ENCODE results near the gene FRRS1. TPM values are rescaled to one million over a fixed set of nuclear protein-coding genes. Genes with fewer than 3 reads are reported as not detected.

The FRRS1 gene
- total RNA-seq, 1 donor from 2014 or later: 4.0 TPM

DNA sequence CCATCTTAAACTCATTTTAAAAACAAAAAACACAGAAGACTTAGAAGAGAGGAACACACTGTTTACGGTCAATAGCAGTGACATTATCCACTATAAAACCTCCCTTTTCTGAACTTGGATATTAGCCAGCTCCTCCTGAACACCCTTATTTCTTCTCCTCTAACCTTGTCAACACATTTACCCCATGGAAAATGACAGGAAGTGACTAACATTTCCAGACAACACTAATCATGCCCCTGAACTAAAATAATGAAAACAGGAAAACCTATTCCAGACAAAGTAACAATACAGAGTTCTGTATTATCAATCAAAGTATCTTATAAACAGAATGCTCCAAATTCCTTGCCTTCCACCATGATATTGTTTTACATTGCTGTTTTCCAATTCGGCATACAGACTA, 75.3 kb downstream of the FRRS1 start:
- intact Hi-C loops (cut with DNase I): no loop called here
- DNase-seq (ENCODE audit: low spot score): no peak

DNA sequence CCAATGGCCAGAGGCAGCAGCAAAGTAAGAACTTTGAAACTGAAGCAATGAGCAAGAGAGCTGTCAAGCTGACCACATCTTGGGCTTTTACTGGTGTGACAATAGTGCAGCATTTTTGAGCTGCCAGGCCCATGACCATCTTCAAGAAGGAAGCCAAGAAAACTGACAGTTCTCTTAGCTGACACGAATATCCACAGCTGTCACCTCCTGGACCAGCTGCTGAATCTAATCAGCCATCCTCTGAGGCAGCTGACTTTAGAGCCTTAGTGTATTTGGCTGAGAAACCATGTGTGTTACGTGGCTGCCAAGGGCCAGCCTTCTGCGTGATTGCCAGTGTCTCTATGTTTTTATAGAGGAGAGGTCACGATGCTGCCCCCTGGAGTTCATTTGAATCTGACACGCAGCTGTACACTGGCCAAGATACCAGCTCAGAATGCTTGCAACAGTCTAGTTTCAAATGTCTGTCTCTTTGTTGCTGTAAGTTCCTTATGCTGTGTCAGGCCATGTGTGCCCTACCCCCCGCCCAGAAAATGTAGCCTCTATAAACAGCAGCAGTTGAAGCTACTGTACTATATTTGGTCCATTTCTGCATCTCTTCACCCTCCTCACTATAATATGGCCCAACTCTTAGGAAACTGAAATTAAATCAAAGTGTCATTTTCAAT, 80.8 kb downstream of the FRRS1 start:
- intact Hi-C loops (cut with DNase I): loop anchor here (10.0 kb wide), 1 partner anchor 151 kb away; no protein-coding TSS in a partner anchor
- peak; percentile 84 for DNase-seq (ENCODE audit: low spot score)

DNA sequence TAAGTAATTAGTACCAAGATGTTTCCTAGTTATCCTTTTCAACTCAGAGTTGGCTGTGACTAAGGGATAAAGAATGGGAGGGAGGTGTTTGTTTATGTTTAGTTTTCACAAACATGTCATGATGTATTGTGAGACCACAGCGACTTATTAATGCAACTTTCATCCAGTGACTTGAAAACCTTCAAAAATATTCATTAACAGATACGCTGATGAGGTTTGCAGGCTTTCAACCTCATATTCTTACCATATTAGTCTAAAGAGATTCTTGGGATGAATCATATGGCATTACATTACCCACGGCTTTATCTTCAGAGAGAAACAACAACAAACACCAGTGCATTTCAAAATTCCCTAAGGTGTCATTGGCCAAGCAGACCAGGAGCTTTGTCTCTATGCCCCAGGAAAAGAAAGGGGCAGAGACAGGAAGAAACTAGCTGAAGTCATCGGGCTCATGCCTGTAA, 84.1 kb downstream of the FRRS1 start:
- intact Hi-C loops (cut with DNase I): loop anchor here (10.0 kb wide), 1 partner anchor 148 kb away; no protein-coding TSS in a partner anchor

DNA sequence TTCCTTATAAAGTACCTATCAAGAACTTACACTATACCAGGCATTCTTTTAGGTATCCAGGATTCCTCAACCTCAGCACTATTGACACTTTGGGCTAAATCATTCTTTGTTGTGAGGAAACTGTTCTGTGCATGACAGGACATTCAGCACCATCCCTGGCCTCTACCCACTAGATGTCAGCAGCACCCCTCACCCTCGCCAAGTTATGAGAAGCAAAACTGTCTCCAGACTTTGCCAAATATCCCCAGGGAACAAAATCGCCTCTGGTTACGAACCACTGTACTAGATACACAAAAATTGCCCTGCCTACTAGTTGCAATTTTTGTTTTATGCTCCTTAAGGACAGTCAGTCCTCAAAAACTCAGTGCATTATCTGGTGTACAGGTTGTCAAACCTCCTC, 84.9 kb downstream of the FRRS1 start:
- intact Hi-C loops (cut with DNase I): loop anchor here (10.0 kb wide), 1 partner anchor 147 kb away; no protein-coding TSS in a partner anchor

More for the DNA sequence above, 84.1 kb downstream of the FRRS1 start:
- no peak for DNase-seq (ENCODE audit: low spot score)

DNA sequence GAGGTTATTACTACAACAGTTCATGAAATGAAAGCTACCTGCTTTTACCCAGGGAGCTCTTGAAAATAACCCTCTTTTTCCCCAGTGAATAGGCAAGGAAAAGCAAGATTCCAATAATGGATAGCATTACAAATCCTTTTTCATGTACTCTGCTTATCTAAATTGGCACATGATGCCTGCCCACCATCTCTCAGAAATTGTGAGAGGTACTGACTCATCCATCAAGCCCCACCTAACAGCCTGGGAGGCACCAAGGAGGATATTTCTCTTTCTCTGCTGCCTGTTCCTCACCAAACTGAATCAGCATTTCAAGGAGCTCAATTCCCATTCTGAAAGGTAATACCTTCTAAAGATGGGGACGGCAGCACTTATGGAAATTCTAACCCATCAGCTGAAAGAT, 86.2 kb downstream of the FRRS1 start:
- no peak for DNase-seq (ENCODE audit: low spot score)
- intact Hi-C loops (cut with DNase I): loop anchor here (10.0 kb wide), 1 partner anchor 145 kb away; no protein-coding TSS in a partner anchor

More for the DNA sequence above, 84.9 kb downstream of the FRRS1 start:
- no peak for DNase-seq (ENCODE audit: low spot score)

DNA sequence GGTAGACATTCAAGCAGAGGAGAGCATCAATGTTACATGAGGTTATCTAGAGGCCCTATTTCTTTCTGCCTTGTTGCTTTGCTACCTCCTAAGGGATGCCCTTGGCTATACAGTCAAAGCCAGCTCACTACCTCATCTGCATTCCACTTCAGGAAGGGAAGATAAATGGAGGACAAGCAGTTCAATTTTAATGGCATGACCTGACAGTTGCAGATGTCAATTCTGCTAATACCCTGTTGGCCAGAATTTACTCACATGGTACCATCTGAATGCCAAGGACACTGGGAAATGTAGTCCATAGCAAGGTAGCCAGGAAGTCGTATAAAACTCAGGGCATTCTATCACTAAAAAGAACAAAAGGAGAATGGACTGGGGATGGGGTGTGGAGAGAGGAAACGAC, 89.0 kb downstream of the FRRS1 start:
- intact Hi-C loops (cut with DNase I): no loop called here
- DNase-seq (ENCODE audit: low spot score): no peak

DNA sequence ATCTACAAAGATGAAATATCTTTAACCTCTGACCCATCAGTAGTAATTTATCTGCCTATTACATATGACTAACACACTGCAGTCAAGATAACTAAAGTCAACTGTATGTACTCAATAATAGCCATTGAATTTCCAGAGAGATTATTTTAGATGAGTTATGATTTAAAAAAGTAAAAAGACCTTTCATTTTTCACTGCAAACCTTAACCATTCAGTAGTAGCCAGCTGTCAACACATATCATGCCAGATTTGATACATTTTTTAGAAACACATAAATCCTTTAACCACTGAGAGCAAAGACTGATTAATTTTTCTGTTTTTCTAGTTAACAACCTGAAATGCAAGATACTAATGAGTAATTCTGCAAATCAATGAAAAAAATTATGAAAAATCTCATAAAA, 89.6 kb downstream of the FRRS1 start:
- DNase-seq (ENCODE audit: low spot score): no peak
- intact Hi-C loops (cut with DNase I): no loop called here

DNA sequence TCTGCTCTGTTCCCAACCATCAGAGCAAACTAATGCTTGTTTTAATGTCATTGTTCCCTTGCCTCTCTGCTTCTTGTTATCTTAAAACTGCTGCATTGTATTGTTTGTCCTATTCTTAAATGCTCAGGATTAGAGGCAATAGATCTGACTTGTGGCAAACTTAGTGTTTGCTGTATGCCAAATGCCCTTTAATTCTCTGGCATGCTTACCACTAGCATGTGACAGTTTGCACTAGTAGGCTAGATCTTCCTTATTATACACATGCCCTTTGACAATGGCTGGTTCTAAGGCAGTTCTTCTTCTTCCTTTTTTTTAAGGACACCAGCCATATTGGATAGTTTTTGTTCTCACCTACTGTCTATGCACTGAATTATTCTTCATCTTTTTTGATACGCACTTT, 90.4 kb downstream of the FRRS1 start:
- DNase-seq (ENCODE audit: low spot score): no peak
- intact Hi-C loops (cut with DNase I): no loop called here

DNA sequence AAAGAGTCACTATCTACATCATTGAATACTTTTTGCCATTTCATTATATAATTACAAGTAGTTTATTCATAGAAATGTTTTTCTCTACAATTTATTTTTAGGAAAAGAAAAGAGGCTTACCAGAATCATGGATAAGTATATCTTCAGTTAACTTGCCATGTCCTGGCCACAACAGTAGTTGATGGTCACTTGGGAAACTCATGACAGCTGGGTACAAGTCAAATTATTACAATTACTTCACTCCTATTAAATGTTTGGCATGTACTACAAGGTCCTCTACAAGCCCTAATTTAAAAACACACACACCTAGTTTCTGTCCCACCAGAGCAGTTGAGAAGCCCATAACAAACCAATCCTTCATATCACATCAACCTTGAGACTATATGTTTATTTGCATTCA, 91.1 kb downstream of the FRRS1 start:
- DNase-seq (ENCODE audit: low spot score): no peak
- intact Hi-C loops (cut with DNase I): no loop called here

DNA sequence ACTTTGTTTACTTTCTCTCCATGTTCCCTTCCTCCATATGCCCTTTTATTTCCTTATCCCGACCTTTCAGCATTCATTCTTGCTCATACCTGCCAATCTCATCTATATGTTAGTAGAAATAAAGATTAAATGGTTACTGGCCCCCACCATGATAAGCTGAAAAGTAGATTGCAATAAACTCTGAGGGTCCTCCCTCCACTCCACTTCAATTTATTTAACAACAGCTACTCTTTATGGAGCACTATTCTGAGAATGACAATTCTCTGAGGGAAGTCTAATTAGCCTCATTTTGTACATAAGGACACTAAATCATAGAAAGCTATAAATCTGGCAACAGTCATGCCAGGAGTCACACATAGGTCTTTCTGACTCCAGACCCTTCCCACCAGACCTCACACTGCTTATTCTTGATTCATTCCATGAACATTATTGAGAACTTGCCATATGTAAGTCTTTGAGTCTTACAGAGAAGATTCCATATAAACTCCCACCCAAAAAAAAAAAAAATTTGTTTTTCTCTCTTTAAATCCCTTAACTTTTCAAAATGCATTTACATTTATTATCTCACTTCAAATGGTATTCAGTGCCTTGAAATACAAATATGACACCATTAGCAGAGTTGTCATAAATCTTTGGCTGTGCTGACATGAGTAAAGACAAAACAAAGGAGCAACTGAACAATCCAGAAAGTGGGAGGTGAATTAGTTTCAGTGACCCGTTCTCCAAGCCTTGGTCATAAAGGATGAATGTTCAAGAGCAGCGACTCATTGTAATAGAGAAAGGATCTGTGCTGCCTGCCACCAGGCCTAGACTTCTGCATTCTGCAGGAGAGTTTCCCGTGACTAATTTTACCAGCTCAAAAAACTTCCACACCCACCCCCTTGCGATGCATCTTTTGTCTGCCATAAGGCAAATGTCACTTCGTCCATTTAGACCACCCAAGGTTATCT, 92.0 kb downstream of the FRRS1 start:
- intact Hi-C loops (cut with DNase I): no loop called here
- no peak for DNase-seq (ENCODE audit: low spot score)

DNA sequence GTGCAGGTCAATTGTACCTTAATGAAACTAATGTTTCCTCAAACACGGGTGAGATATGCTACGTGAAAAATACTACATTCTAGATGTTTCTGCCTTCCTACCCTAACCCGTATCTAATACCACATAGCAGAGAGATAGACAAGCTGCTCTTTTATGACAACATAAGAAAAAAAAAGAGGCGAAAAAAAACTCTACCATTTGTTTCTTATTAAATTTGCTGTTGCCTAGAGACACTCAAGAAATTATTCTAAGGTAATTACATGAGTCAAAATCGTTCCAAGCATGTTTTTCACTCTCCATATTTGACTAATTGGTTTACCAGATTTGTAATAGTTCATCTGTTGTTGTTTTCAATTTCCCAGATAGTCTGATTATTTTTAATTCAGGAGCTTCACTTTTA, 93.1 kb downstream of the FRRS1 start:
- intact Hi-C loops (cut with DNase I): loop anchor here (2.0 kb wide), 1 partner anchor 27 kb away; the partner anchor contains the start of gene PALMD
- DNase-seq (ENCODE audit: low spot score): no peak

DNA sequence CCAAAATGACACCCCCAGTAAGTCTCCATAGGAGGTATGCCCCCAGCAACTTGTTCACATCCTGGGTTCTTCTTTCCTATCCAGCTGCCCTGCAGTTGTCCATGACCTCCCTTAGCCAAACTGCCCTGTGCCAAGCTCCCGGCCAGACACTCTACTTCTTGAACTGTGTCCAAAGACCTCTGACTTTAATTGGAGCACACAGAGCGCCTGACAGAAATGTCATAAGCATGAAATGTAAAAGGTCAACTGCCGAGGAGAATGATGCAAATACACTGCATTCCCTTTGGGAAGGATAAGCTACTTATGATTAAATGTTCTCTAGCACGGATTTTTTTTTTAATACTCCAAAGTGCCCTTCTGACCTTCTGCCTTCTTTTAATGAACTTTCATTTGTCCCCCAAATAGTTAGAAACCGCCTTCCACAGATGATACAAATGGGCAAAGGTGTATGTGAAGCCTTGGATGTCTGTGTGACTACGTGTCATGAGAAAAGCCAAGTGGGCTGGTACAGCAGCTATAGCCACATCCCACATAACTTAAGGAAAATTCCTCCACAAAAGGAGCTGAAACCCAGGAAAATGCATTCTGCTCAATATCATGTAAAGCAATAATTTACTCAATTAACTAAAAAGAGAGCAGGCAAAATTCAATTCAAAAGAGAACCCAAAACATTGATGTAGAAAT, 93.8 kb downstream of the FRRS1 start:
- peak; percentile 81 for DNase-seq (ENCODE audit: low spot score)
- intact Hi-C loops (cut with DNase I): loop anchor here (2.0 kb wide), 1 partner anchor 26 kb away; the partner anchor contains the start of gene PALMD

DNA sequence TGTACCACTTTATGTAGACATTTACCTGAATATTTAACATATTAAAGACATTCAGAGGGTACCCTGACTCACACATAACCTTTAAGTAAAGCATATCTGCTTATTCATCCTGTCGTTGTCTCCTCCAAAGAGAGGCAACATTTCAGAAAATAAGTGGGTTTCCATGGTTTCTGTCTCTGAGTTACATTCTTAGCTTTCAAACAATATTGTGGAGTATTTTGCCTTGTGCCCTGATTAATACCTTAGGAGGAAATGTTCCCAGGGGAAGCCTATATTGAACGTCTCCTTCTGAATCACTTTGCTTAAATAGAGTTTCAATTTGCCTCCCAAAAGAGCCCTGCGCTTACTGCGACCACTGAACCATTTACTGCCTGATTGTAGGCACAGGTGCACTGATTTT, 94.4 kb downstream of the FRRS1 start:
- no peak for DNase-seq (ENCODE audit: low spot score)
- intact Hi-C loops (cut with DNase I): loop anchor here (2.0 kb wide), 1 partner anchor 25 kb away; the partner anchor contains the start of gene PALMD

DNA sequence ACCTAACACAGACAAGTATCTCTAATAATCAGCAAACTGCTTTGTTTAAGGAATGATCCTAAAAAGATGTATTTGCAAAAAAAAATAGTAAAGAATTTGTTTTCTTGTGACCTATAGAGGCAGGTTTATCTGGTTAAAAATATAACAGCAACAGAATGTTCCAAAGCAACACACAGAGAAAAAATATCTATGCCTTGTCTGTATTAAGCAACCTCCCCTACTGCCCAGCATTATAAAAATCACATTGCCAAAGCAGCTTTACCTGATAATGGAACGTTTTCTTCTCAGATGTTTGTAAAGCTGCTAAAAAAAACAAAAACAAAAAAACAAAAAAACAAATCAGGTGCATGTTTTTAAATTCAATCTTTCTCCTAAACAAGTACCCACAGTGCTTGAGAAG, 95.9 kb downstream of the FRRS1 start:
- no peak for DNase-seq (ENCODE audit: low spot score)
- intact Hi-C loops (cut with DNase I): no loop called here

DNA sequence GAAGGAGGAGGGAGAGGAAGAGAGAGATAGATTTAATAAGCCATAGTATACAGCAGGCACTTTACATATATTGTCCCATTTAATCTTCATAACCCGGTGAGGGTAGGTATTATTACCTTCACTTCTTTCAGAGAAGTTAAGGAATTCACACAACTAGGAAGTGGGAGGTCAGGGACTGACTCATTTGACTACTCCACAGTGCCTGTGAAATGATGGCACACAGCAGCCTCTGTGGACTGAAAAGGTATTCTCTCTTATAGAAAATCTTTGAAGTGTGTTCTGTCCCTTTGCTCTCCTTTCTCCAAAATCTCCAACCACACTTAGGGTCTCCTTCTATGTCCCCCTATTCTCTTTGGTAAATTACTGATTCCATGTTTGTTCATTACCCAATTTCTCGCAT, 96.6 kb downstream of the FRRS1 start:
- intact Hi-C loops (cut with DNase I): no loop called here
- no peak for DNase-seq (ENCODE audit: low spot score)

DNA sequence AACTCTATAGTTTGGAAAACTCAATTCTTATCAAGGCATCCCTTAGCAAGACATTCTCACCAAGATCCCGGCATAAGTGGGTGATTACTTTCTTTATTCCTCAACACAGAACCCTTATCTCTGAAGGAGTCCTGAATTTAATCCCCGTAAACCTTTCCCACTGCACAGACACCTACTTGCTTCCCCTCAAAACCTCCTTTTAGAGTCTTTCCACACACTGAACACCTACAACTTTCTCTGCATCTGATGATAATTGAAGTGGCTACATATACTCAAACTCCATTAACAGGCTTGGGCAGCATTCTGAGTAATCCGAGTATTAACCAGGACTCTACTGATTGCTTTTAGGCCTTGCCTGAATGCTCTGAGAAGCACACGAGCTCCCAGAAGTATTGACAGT, 97.1 kb downstream of the FRRS1 start:
- DNase-seq (ENCODE audit: low spot score): no peak
- intact Hi-C loops (cut with DNase I): no loop called here

DNA sequence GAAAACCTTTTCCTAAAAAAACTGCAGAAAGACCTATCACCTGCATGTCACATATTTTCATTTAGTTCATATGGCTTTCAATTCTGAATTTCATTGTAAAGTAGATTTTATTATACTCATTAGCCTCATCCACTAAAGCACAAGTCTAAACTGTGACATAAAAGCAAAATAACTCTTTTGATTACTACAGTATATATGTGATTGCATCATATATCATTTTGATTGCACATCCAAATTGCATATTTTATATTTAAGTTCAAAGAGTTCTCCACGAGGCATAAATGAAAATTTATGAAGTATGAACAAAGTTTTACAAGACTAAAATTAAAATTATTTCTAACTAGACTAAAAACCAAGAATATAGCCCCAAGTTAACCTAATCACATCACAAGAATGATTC, 101.2 kb downstream of the FRRS1 start:
- intact Hi-C loops (cut with DNase I): no loop called here
- DNase-seq (ENCODE audit: low spot score): no peak

DNA sequence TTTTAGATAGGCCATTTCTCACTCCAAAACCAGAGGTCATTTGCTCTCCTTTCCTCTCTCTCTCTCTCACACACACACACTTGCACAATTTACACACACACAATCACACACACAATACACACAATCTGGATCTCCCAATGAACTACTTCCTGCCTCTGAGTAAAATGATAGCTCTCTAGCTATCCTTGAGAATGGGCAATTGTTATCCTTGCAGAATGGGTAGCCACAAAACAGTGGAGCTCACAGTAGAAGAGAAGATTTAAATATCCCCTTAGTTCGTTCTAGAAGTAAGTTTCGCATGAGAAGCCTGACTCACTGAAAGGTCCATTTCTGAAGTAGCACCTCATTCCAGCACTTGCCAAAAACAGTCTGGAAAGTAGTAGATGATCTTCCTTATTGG, 102.9 kb downstream of the FRRS1 start:
- DNase-seq (ENCODE audit: low spot score): no peak
- intact Hi-C loops (cut with DNase I): no loop called here

DNA sequence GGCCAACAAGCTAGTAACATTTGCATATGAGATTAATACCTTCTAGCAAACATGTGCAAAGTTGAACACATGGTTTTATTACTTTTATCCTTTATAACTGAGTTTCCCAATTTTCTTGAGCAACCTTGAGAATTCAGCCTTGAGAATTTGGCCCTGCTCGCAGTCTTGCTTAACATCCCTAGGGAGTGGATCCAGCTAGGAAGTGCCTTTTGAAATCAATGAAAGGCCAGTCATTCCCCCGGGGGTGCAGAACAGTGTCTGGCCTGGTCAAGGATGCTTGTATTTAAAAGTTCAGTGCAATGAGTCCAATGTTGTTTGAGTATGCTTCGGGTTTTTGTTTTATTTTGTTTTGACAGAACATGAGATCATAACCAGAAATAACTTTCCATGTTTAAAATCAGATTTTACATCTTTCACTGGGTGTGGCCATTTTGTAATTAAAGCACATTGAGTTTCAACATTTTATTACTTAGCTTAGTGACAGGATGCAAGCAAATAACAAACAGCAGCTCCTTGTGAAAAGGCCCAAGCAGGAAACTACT, 103.8 kb downstream of the FRRS1 start:
- intact Hi-C loops (cut with DNase I): no loop called here
- DNase-seq (ENCODE audit: low spot score): no peak

DNA sequence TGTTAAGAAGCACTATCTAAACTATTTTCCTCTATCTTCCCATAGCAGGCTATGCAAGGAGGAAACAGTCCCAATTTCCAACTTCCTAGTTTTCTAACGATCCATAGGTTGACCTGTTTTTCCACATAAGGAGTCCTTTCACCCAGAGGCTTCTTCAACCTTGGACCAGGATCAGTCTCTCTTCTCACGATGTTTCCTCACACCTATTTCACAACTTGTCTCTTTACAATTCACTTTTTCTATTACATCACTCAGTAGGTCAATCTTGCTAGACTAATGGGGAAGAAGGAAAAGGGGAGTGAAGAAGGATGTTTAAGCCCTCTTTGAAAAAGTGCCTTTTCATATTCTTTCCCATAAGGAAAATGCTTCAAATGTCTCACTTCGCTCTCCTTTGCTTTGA, 104.7 kb downstream of the FRRS1 start:
- intact Hi-C loops (cut with DNase I): no loop called here
- no peak for DNase-seq (ENCODE audit: low spot score)

Measured in cardiac septum (tissue), 1 donor.